ENCODE data around the gene FAM184A.
A peak's percentile ranks its signal among the peaks of the same experiment; 100 is the strongest.

DNA sequence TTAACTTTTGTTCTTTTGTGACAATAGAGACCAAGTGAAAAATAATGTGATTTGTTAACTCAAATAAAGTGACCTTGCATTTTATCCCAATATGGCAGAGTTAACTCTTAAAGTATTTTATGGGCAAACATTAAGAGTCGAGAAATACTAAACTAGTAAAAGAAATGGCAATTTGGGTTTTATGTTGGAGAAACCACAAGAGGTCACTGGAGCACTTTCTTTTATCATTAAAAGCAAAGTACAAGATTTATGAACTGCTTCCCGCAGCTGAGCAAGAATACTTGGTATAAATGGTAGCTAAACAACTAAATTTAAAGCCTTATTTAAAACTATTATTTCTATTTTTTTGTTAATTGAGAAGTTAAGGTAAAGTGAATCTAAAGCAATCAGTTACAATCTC, 110.0 kb downstream of the FAM184A start:
- TF ChIP-seq, protein P1, sequence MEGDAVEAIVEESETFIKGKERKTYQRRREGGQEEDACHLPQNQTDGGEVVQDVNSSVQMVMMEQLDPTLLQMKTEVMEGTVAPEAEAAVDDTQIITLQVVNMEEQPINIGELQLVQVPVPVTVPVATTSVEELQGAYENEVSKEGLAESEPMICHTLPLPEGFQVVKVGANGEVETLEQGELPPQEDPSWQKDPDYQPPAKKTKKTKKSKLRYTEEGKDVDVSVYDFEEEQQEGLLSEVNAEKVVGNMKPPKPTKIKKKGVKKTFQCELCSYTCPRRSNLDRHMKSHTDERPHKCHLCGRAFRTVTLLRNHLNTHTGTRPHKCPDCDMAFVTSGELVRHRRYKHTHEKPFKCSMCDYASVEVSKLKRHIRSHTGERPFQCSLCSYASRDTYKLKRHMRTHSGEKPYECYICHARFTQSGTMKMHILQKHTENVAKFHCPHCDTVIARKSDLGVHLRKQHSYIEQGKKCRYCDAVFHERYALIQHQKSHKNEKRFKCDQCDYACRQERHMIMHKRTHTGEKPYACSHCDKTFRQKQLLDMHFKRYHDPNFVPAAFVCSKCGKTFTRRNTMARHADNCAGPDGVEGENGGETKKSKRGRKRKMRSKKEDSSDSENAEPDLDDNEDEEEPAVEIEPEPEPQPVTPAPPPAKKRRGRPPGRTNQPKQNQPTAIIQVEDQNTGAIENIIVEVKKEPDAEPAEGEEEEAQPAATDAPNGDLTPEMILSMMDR (IDR thresholded peaks at IDR 0.05): peak in 5 of 7 experiments; percentile 39 to 55 (median 52)
- no peak for TF ChIP-seq POLR2A (IDR thresholded peaks at IDR 0.05)
